GM13977 (cell line): Measurements from ENCODE around the gene ZNF536.

Experiments used
- DNase-seq: peaks from one replicate; pipeline ENCODE4 v3.0.0; 2012; ENCODE audit warnings: low spot score
- in situ Hi-C: fragments of 300-500 bp; cut with MboI; formaldehyde crosslinking; loops from one replicate; pipeline ENCODE4 v1.12.0; 2022; ENCODE audit warnings: low sequenced_read_pairs, low pct_unique_long_range_greater_than_20kb, mixed read lengths, inconsistent platforms; ENCODE audit not compliant: unreplicated experiment
- TF ChIP-seq, protein P1 (sequence below): IDR thresholded peaks from 2 replicates; pipeline ENCODE4 v1.5.1; 2012; ENCODE audit warnings: mild to moderate bottlenecking, control low read depth; ENCODE audit not compliant: insufficient read depth; ENCODE audit errors: extremely low read depth, missing control alignments

ZNF536 gene

GRCh38 chr19:30546332-30546731 is 174.1 kb downstream of the ZNF536 start:
- TF ChIP-seq, protein P1, sequence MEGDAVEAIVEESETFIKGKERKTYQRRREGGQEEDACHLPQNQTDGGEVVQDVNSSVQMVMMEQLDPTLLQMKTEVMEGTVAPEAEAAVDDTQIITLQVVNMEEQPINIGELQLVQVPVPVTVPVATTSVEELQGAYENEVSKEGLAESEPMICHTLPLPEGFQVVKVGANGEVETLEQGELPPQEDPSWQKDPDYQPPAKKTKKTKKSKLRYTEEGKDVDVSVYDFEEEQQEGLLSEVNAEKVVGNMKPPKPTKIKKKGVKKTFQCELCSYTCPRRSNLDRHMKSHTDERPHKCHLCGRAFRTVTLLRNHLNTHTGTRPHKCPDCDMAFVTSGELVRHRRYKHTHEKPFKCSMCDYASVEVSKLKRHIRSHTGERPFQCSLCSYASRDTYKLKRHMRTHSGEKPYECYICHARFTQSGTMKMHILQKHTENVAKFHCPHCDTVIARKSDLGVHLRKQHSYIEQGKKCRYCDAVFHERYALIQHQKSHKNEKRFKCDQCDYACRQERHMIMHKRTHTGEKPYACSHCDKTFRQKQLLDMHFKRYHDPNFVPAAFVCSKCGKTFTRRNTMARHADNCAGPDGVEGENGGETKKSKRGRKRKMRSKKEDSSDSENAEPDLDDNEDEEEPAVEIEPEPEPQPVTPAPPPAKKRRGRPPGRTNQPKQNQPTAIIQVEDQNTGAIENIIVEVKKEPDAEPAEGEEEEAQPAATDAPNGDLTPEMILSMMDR: no peak
- no peak for DNase-seq
- in situ Hi-C loops: no loop called here

DNA sequence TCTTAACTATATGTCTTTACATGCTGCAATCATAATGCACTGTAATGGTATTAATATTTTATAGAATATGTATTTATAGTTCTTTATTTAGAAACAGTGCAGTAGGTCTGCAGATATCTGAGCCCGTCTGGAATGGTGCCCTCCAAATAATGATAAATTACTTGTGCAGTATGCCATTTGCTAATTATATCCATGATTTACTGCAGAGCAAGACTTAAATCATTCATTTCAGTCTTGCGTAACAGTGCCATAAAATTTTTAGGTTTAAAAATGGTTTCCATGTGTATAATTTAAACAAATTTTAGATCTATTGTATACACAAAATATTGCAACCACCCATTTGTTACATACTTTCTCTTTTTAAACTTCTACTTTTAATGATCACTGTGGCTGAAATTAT is 175.1 kb downstream of the ZNF536 start:
- in situ Hi-C loops: no loop called here
- TF ChIP-seq, protein P1: no peak
- no peak for DNase-seq

DNA sequence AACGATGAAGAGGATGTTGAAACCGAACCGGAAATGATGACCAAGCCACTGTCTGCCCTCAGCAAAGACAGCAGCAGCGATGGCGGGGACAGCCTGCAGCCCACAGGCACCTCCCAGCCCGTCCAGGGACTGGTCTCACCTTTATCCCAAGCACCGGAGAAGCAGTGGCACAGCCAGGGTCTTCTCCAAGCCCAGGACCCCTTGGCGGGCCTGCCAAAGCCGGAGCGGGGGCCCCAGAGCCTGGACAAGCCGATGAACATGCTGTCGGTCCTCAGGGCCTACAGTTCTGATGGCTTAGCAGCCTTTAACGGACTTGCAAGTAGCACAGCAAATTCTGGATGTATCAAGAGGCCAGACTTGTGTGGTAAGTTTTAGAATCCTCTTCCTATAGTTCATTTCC is 177.0 kb downstream of the ZNF536 start:
- DNase-seq: no peak
- TF ChIP-seq, protein P1: no peak
- in situ Hi-C loops: no loop called here

- in situ Hi-C loops: no loop called here
- TF ChIP-seq, protein P1: no peak
- DNase-seq: no peak
Observed at GRCh38 chr19:30551271-30551670, 179.1 kb downstream of the ZNF536 start.

- in situ Hi-C loops: no loop called here
- no peak for DNase-seq
- TF ChIP-seq, protein P1: no peak
Observed at GRCh38 chr19:30552593-30552992, 180.4 kb downstream of the ZNF536 start.

DNA sequence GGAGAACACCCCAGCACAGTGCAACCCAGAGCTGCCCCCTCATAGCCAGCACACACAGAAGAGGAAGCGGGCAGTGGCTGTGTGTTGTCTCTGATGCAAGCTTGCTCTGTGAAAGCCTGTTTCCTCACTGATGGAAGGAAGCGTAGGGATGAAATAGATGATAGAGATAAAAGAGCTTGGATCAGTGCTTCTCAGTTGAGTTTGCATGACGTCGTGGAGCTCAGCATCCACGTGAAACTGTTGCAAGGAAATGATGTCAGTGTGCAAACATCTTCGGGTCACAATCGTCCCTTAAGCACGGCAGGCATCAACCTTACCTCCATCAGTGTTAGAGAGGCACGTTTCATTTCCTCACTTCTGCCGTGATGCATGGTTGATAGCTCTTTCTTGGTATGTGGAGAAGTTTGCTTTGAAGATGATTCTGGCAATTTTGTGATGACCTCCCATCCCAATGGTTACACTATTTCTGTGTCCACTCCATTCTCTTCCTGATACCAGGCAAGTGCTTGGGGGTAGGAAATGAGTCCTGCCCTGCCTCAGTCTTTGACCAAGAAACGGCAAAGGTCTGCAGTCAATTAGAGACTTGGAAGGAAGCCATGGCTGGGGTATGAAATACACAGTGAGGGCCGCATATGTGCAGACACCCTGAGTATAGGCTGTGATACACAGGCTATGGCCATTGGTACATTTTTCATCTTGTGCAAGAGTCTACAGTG is 183.0 kb downstream of the ZNF536 start:
- DNase-seq: no peak
- in situ Hi-C loops: no loop called here
- TF ChIP-seq, protein P1: no peak
